Gastroesophageal sphincter (tissue), 4 donors: Measurements from ENCODE around the gene MAOA. TPM values are rescaled to one million over a fixed set of nuclear protein-coding genes. Genes with fewer than 3 reads are reported as not detected.
"Not testable (repeated sequence)": the region's sequence is repeated elsewhere in the genome, so short reads cannot be mapped to it uniquely, and the experiment has no call there.

Source experiments
- ATAC-seq: fragments of 150-250 bp; one replicate; pipeline ENCODE4 v1.9.1; 2016; ENCODE audit warnings: mild to moderate bottlenecking, moderate library complexity
- H3K27ac ChIP-seq, 4 donors: fragments of 200-600 bp; sonication (generic) in 3 of 4; 1 replicate in 3 of 4; 2 replicates in 1 of 4; pipeline ENCODE4 v1.5.1; 2016 to 2019
- H3K27me3 ChIP-seq: fragments of 200-600 bp; sonication (generic); one replicate; pipeline ENCODE4 v1.5.1; 2019
- H3K36me3 ChIP-seq, 2 donors: fragments of 200-600 bp; sonication (generic); one replicate each; pipeline ENCODE4 v1.5.1; 2019; ENCODE audit warnings: control low read depth in 1 of 2
- H3K4me1 ChIP-seq, 3 donors: fragments of 200-600 bp; sonication (generic); 1 replicate in 2 of 3; 2 replicates in 1 of 3; pipeline ENCODE4 v1.5.1; 2016 to 2019; ENCODE audit warnings: control low read depth in 2 of 3
- H3K4me3 ChIP-seq, 2 donors: fragments of 200-600 bp; sonication (generic); one replicate each; pipeline ENCODE4 v1.5.1; 2019; ENCODE audit warnings: mild to moderate bottlenecking in 1 of 2, moderate library complexity in 1 of 2
- H3K9me3 ChIP-seq, 3 donors: fragments of 200-600 bp; sonication (generic); one replicate each; pipeline ENCODE4 v1.5.1; 2017 to 2019; ENCODE audit warnings: control low read depth in 2 of 3
- EP300 ChIP-seq: sonication (generic); formaldehyde crosslinking; IDR thresholded peaks from one replicate; pipeline ENCODE4 v1.6.1; 2017; ENCODE audit warnings: antibody characterized with exemption, mild to moderate bottlenecking
- POLR2A ChIP-seq, 2 donors: fragments of 450-650 bp; IDR thresholded peaks; one replicate each; pipeline ENCODE4 v1.6.1; 2017; ENCODE audit warnings: antibody characterized with exemption in 2 of 2, mild to moderate bottlenecking in 2 of 2, moderate library complexity in 1 of 2
- POLR2AphosphoS5 ChIP-seq: sonication (generic); formaldehyde crosslinking; IDR thresholded peaks from one replicate; pipeline ENCODE4 v1.6.1; 2017; ENCODE audit warnings: antibody characterized with exemption
- WGBS, 2 donors: methylation state at CpG; one replicate each; pipeline ENCODE4 v1.1.5; 2018; ENCODE audit warnings: low coverage in 1 of 2; 5-methylcytosine and 5-hydroxymethylcytosine counted together
- total RNA-seq, 4 donors: library from RNA; depleted of rRNA; stranded (reverse); fragments of >200 nt; gene quantifications; one replicate each; pipeline ENCODE4 v1.1.0, GENCODE V29; 2016
- TF ChIP-seq, protein P1 (sequence below), 4 experiments: fragments of 200-600 bp in 2 of 4; fragments of 450-650 bp in 2 of 4; sonication (generic) in 1 of 4; IDR thresholded peaks; one replicate each; pipeline ENCODE4 v1.5.1; 2017 to 2019; ENCODE audit warnings: antibody characterized with exemption in 4 of 4, mild to moderate bottlenecking in 2 of 4, moderate library complexity in 2 of 4

The MAOA gene
- total RNA-seq, 4 donors from 2014 or later: 306 to 750 (median 329) TPM

DNA sequence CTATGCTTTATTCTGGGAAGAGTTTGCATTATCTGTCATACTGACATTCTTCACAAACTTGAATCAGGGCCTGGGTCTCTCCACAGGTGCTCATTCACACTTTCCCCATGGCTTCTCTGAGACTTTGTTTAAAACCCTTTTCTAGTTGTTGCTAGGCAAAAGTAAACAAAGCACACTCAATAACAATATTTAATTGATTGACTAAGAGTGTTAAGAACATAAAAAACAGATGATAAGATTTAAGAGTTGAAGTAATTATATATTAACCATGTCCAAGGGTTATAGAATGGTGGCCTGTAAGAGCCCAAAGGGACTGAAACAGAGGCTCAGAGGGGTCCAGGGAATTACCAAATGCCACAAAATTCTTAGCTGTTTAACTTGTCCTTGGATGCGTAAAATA is 7.1 kb downstream of the MAOA start:
- TF ChIP-seq POLR2AphosphoS5: no peak
- TF ChIP-seq POLR2A (IDR thresholded peaks at IDR 0.05): no peak
- Histone ChIP-seq H3K4me1 (peaks cover 0 to 31% (median 0%) of the 10 kb centered on the region in 3 donors), H3K36me3 (no peaks in the 10 kb centered on the region), H3K27me3 (no peaks in the 10 kb centered on the region), H3K27ac (peak overlapping the region in 2 of 4 donors; percentile 6 to 78), H3K9me3 (no peaks in the 10 kb centered on the region), H3K4me3 (no peak overlapping the region)
- 71 to 100% methylated on average over 1 of the region's 1 CpG for WGBS, 2 donors
- ATAC-seq: no peak

GRCh38 chrX:43664258-43664657 is 8.2 kb downstream of the MAOA start:
- Histone ChIP-seq H3K9me3 (no peaks in the 10 kb centered on the region), H3K27ac (no peak overlapping the region), H3K4me3 (no peak overlapping the region), H3K27me3 (no peaks in the 10 kb centered on the region), H3K4me1 (peaks cover 0 to 36% (median 0%) of the 10 kb centered on the region in 3 donors), H3K36me3 (no peaks in the 10 kb centered on the region)
- 62 to 68% methylated on average over 3 of the region's 3 CpGs for WGBS, 2 donors
- TF ChIP-seq POLR2AphosphoS5: no peak
- no peak for TF ChIP-seq EP300
- TF ChIP-seq POLR2A (IDR thresholded peaks at IDR 0.05): no peak
- TF ChIP-seq, protein P1, sequence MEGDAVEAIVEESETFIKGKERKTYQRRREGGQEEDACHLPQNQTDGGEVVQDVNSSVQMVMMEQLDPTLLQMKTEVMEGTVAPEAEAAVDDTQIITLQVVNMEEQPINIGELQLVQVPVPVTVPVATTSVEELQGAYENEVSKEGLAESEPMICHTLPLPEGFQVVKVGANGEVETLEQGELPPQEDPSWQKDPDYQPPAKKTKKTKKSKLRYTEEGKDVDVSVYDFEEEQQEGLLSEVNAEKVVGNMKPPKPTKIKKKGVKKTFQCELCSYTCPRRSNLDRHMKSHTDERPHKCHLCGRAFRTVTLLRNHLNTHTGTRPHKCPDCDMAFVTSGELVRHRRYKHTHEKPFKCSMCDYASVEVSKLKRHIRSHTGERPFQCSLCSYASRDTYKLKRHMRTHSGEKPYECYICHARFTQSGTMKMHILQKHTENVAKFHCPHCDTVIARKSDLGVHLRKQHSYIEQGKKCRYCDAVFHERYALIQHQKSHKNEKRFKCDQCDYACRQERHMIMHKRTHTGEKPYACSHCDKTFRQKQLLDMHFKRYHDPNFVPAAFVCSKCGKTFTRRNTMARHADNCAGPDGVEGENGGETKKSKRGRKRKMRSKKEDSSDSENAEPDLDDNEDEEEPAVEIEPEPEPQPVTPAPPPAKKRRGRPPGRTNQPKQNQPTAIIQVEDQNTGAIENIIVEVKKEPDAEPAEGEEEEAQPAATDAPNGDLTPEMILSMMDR (IDR thresholded peaks at IDR 0.05): no peak
- ATAC-seq: no peak

- TF ChIP-seq POLR2AphosphoS5: no peak
- 71 to 85% methylated on average over 3 of the region's 3 CpGs for WGBS, 2 donors
- H3K4me3 ChIP-seq: no peak overlapping the region
- no peak for ATAC-seq
- H3K4me1 ChIP-seq: peaks cover 0 to 36% (median 0%) of the 10 kb centered on the region in 3 donors
- H3K27ac ChIP-seq: no peak overlapping the region
- no peaks in the 10 kb centered on the region for H3K27me3 ChIP-seq
- H3K36me3 ChIP-seq: no peaks in the 10 kb centered on the region
- no peaks in the 10 kb centered on the region for H3K9me3 ChIP-seq
Measured at GRCh38 chrX:43664708-43665107, 8.6 kb downstream of the MAOA start.

- H3K4me1 ChIP-seq: peaks cover 0 to 36% (median 0%) of the 10 kb centered on the region in 3 donors
- H3K4me3 ChIP-seq: no peak overlapping the region
- no peaks in the 10 kb centered on the region for H3K9me3 ChIP-seq
- ATAC-seq: no peak
- no peak overlapping the region for H3K27ac ChIP-seq
- H3K27me3 ChIP-seq: no peaks in the 10 kb centered on the region
- 59 to 87% methylated on average over 2 to 3 of the region's 3 CpGs for WGBS, 2 donors
- no peaks in the 10 kb centered on the region for H3K36me3 ChIP-seq
- TF ChIP-seq POLR2AphosphoS5 (no peak), POLR2A (IDR thresholded peaks at IDR 0.05) (no peak), EP300 (no peak)
- TF ChIP-seq, protein P1 (IDR thresholded peaks at IDR 0.05): no peak
Measured at GRCh38 chrX:43666311-43666912, 10.3 kb downstream of the MAOA start.

- not testable (repeated sequence) for H3K36me3 ChIP-seq, ATAC-seq, H3K27me3 ChIP-seq, H3K9me3 ChIP-seq, H3K4me3 ChIP-seq
- WGBS, 2 donors: no CpG with 5 or more reads among the region's 19 CpGs
- Histone ChIP-seq H3K4me1 (peaks cover 0 to 40% (median 0%) of the 10 kb centered on the region in 3 donors), H3K27ac (peak overlapping the region in 2 of 4 donors; percentile 1 to 11)
Measured at GRCh38 chrX:43675965-43676628, 20.0 kb downstream of the MAOA start.

- Histone ChIP-seq H3K36me3 (no peaks in the 10 kb centered on the region), H3K4me1 (peaks cover 0 to 40% (median 0%) of the 10 kb centered on the region in 3 donors), H3K27me3 (no peaks in the 10 kb centered on the region), H3K4me3 (no peak overlapping the region), H3K9me3 (no peaks in the 10 kb centered on the region), H3K27ac (peak overlapping the region in 2 of 4 donors; percentile 1 to 11)
- no peak for ATAC-seq
- TF ChIP-seq POLR2A (IDR thresholded peaks at IDR 0.05) (no peak), EP300 (no peak), POLR2AphosphoS5 (no peak)
- TF ChIP-seq, protein P1 (IDR thresholded peaks at IDR 0.05): no peak
Measured at GRCh38 chrX:43676971-43677572, 21.0 kb downstream of the MAOA start.
